HG03442 (cell line): ENCODE results near the gene UBA5.
A peak's percentile ranks its signal among the peaks of the same experiment; 100 is the strongest.

Experiments
- ATAC-seq: cut with Tn5 transposase; IDR thresholded peaks from one replicate; pipeline ENCODE4 v1.9.1; 2021; ENCODE audit warnings: mild to moderate bottlenecking, moderate library complexity; ENCODE audit not compliant: unreplicated experiment

Gene UBA5

GRCh38 chr3:132652640-132653270 is 7.4 kb upstream of the UBA5 start:
- no peak for ATAC-seq

DNA sequence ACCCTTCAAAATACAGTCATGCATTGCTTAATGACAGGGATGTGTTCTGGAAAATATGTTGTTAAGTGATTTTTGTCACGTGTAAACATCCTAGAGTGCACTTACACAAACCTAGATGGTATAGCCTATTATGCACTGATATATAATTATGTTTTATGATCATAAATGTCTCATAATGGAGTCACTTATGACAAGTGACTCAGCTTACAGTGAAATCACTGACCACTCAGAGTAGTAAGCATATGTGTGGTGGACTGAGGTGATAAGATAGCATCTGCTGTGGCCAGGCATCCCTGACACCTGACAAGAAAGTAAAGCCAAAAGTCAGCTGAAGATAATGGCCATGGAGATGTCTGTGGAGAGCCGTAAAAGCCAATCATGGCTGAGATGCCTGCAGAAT is 5.9 kb upstream of the UBA5 start:
- no peak for ATAC-seq

DNA sequence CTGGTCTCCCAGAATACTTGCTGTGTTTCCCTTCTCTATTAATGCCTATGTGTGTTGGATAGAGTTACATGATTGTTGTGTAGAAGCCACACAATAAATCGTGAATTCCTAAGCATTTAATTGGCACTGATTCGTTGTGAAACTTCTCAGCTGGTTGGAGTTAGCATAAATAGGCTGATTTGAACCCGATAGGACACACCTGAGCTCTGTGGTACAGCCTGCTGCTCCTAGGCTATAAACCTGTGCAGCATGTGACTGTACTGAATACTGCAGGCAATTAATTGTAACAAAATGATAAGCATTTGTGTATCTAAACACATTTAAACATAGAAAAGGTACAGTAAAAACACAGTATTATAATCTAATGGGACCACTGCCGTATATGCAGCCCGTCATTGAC is 5.4 kb upstream of the UBA5 start:
- ATAC-seq = no peak

GRCh38 chr3:132655471-132655870 is 4.7 kb upstream of the UBA5 start:
- ATAC-seq = no peak

DNA sequence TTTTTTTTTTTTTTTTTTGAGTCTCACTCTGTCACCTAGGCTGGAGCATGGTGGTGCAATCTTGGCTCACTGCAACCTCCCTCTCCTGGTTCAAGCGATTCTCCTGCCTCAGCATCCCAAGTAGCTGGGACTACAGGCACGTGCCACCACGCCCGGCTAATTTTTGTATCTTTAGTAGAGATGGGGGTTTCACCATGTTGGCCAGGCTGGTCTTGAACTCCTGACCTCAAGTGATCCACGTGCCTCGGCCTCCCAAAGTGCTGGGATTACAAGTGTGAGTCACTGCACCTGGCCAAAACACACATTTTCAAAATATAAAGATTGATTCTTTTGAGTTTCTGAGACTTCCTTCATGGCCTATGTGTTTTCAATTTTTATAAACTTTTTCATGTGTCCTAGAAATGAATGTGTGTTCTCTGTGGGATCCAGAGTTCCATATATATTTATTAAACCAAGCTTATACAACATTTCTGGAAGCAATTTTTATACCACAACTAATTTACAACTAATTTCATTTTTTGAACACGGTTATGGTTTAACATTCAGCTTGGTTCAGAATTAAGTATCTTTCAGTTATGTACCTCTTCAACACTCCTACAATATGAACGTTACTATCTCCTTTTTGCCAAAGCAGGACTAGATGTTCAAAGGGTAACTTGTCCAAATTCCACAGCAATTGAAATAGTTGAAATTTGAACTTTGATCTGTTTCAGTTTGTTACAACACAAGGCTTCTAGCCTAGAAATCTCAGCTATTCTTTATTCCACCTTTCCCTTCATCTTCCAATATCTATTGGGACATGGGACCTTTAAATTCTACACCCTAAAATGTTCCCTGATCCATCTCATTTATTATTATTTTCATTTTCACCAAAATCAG is 2.0 kb upstream of the UBA5 start:
- ATAC-seq = no peak

DNA sequence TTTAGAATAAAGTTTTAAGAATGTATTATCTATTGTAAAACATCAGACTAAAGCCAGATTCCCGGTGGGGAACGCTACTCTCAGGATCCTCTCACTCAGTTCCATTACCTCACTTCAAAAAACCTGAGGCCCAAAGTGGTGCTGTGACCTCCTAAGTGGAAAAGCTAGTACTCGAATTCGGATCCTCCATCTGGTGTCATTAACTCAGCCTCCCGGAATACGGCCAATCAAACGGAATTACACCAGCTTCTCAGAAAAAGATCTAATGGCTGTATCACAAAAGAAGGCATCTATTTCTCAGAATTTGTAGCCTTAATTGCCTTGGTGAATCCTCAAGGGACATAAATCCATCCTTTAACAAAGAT is 1.1 kb upstream of the UBA5 start:
- ATAC-seq = peak; percentile 7

DNA sequence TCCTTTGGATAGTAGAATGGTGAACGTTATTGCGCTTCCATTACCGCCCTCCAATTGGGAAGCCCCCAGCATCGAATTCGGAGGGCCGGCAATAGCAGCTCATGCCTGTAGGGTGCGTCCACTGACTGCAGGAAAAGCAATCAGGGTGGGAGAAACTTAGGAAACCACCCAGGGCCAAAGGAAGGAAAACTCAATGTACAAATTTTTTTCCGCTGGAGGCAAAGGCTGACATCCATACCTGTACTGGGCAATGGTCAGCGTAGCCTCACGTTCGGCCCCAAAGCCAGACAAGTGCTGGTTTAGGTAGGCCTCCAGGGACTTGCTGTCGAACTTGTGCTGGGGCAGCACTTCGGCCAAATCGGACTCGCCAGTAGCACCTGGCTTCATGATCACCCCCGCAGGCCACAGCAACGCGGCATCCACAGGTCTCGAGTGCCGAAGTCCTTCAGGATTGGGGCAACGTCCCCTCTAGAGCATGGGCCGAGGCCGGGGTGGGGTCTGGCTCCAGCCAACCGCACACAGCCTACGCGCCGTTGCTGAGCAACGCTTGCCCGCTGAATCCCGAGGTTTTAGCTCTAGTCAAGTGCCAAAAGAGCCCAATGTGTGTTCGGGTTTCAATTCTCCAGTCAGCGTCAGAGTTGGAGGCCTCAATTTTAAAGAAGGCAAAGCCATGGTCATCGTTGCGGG is 621 bp upstream of the UBA5 start, which contains the start of gene ACAD11:
ACAD11 (minus strand) TSS at position 445 of the 687 bp plus-strand sequence; CDS start at position 387, 58 bp downstream.
- peak; percentile 51 for ATAC-seq

DNA sequence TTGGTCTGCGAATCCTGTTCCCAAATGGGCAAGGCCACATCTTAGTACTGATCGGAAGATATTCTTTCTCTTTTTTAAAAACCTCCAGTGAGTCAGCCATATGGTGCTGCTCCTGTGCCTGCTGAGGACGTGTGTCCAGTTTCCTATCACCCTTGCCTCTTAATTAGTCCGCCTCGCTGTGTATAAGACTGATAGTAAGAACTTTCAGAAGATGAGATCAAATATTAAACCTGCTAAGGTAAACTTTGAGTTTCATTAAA is 612 bp downstream of the UBA5 start:
- no peak for ATAC-seq

GRCh38 chr3:132661101-132661500 is 972 bp downstream of the UBA5 start:
- ATAC-seq = no peak

DNA sequence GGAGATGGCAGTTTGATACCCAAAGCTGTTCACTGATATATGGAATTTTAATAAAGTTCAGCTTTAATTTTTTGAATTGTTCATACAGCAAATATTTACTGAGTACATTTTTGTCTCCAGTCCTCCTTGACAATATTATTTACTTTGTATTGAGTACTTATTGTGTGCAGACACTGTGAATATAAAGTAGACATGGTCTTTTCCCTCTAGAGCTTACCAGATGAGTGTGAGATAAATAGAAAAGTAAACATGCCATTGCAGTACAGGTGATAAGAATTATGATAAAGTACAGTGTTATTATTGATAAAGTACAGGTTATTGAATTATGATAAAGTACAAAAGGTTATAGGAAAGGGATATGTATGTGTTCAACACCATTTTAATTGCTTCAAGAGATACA is 2.1 kb downstream of the UBA5 start:
- no peak for ATAC-seq

- no peak for ATAC-seq
Measured at GRCh38 chr3:132665230-132665745, 5.2 kb downstream of the UBA5 start.

GRCh38 chr3:132669256-132669777 is 9.2 kb downstream of the UBA5 start:
- no peak for ATAC-seq

- ATAC-seq = no peak
Measured at GRCh38 chr3:132675408-132675807, 15.3 kb downstream of the UBA5 start.

DNA sequence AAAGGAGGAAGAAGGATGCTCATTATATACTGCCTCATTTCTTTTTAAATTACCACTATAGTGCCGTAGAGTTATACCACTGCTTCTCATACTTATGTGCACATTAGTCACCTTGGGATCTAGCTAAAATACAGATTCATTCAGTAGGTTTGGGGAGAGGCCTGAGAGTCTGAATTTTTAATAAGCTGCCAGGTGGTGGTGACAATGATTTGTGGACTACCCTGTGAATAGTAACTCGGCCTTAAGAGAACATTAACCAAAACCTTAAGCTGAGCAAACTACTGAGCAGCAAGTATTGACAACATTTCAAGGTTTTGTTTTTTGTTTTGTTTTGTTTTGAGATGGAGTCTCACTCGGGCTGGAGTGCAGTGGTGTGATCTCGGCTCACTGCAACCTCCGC is 19.8 kb downstream of the UBA5 start:
- no peak for ATAC-seq

GRCh38 chr3:132681421-132681820 is 21.3 kb downstream of the UBA5 start:
- no peak for ATAC-seq

- no peak for ATAC-seq
Measured at GRCh38 chr3:132682201-132682600, 22.1 kb downstream of the UBA5 start.

DNA sequence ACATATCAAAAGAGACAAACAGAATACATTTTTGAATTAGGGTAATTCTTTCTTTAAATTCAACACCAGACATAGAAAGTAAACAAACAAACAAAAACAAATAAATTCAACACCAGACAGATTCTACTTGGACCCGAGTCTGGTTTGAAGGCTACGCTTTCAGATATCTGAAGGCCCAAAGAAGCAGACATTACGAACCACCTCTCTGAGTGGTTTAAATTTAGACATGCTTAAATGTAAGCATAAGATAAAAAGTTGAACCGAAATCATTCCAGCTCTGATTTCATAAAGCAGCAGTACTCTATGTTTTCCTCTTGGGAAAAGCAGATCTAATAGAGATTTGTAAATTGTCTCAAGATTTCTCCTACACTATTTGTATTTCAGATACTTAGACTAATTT is 29.9 kb downstream of the UBA5 start:
- ATAC-seq = no peak

- no peak for ATAC-seq
Measured at GRCh38 chr3:132694991-132695390, 34.9 kb downstream of the UBA5 start.

- no peak for ATAC-seq
Measured at GRCh38 chr3:132695422-132695821, 35.3 kb downstream of the UBA5 start.

DNA sequence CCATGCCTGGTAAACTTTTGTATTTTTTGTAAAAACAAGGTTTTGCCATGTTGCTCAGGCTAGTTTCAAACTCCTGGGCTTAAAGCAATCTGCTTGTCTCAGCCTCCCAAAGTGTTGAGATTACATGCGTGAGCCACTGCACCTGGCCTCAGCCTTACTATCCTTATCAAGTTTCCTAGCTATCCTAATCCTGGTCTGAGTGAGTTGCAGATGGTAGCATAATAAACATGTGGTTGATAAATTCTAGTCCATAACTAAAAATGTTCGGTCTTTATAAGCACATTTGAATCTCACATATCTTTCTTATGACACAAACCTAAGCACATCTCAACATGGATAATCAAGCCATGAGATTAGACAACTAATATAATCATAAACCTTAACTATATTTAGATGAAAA is 43.6 kb downstream of the UBA5 start:
- no peak for ATAC-seq

GRCh38 chr3:132709761-132710160 is 49.6 kb downstream of the UBA5 start:
- no peak for ATAC-seq

DNA sequence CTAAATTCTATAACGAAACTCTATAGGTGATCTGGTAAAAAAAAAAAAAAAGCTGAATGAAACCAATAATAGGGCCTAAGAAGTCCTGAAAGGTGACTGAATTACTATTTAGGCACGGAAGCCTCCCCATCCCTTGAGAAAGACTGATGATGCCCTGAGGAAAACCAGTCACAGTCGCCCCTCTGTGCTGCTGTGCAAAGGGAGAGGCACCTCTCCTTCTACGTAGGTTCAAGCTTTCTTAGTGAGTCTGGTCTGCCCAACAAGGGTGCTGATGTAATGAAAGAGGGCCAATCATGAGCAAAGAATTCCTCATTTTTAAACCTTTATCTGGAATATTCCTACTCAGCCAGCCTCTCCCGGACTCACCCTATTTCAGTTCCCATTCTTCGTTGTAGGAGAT is 50.2 kb downstream of the UBA5 start:
- no peak for ATAC-seq
